Measurements from ENCODE around the gene TNK2. TPM values are rescaled to one million over a fixed set of nuclear protein-coding genes. Genes with fewer than 3 reads are reported as not detected.
"Not testable (repeated sequence)": the region's sequence is repeated elsewhere in the genome, so short reads cannot be mapped to it uniquely, and the experiment has no call there.

Gene TNK2
- total and polyA plus RNA-seq, 12 donors, result 3.4 to 161 (median 24.7) TPM

- intact Hi-C loops (cut with DNase I), result loop anchor here (2.0 to 5.0 kb wide), 2 partner anchors 52 to 58 kb away; no protein-coding TSS in a partner anchor
- TF ChIP-seq CTCF (IDR thresholded peaks at IDR 0.05) (peak; percentile 96 to 99 (median 98)), POLR2A (IDR thresholded peaks at IDR 0.05) (no peak)
- no peak overlapping the region for H3K4me3 ChIP-seq
- no peaks in the 10 kb centered on the region for H3K9me3 ChIP-seq (replicated peaks in 1 of 3)
- no peaks in the 10 kb centered on the region for H3K27me3 ChIP-seq
- peaks cover 0 to 9% of the 10 kb centered on the region in 2 donors for H3K4me1 ChIP-seq (replicated peaks in 1 of 2)
- peak; percentile 92 to 99 (median 98) for DNase-seq
- H3K27ac ChIP-seq, result peak overlapping the region in 4 of 5 donors; percentile 18 to 88 (median 59)
- WGBS, 4 donors, result 22 to 30% (median 26%) methylated on average over 14 of the region's 14 CpGs
- no peaks in the 10 kb centered on the region for H3K36me3 ChIP-seq (replicated peaks in 1 of 2)
Observed at GRCh38 chr3:195914648-195915473, 6.5 kb upstream of the TNK2 start.

DNA sequence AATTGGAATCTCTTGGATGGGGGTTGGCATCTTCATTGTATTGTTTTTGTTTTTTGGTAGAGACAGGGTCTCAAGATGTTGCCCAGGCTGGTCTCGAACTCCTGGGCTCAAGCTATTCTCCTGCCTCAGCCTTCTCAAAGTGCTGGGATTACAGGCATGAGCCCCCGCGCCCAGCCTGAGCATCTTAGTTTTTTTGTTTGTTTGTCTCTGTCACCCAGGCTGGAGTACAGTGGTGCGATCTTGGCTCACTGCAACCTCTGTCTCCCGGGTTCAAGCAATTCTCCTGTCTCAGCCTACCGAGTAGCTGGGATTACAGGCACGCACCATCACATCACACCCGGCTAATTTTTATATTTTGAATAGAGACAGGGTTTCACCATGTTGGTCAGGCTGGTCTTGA lies 5.8 kb upstream of the TNK2 start:
- not testable (repeated sequence) for H3K4me3 ChIP-seq; H3K4me1 ChIP-seq (replicated peaks in 1 of 2); H3K9me3 ChIP-seq (replicated peaks in 1 of 3); H3K27me3 ChIP-seq; H3K36me3 ChIP-seq (replicated peaks in 1 of 2)
- intact Hi-C loops (cut with DNase I), result loop anchor here in 1 of 2 donors (2.0 kb wide), 1 partner anchor 51 kb away; no protein-coding TSS in a partner anchor
- peak overlapping the region in 2 of 5 donors; percentile 83 to 88 for H3K27ac ChIP-seq
- WGBS, 4 donors, result 83 to 95% (median 91%) methylated on average over 8 of the region's 8 CpGs
- DNase-seq, result peak in 2 of 7 donors; percentile 20 to 48

- Histone ChIP-seq H3K4me3 (no peak overlapping the region), H3K27me3 (no peaks in the 10 kb centered on the region), H3K36me3 (replicated peaks in 1 of 2) (no peaks in the 10 kb centered on the region), H3K4me1 (replicated peaks in 1 of 2) (peaks cover 6 to 13% of the 10 kb centered on the region in 2 donors), H3K9me3 (replicated peaks in 1 of 3) (no peaks in the 10 kb centered on the region), H3K27ac (no peak overlapping the region)
- intact Hi-C loops (cut with DNase I), result no loop called here
- WGBS, 4 donors, result 88 to 95% (median 91%) methylated on average over 8 to 11 of the region's 11 CpGs
- TF ChIP-seq CTCF (IDR thresholded peaks at IDR 0.05) (no peak), POLR2A (IDR thresholded peaks at IDR 0.05) (no peak)
- DNase-seq, result peak in 1 of 7 donors; percentile 12
Observed at GRCh38 chr3:195913382-195913781, 5.0 kb upstream of the TNK2 start.

DNA sequence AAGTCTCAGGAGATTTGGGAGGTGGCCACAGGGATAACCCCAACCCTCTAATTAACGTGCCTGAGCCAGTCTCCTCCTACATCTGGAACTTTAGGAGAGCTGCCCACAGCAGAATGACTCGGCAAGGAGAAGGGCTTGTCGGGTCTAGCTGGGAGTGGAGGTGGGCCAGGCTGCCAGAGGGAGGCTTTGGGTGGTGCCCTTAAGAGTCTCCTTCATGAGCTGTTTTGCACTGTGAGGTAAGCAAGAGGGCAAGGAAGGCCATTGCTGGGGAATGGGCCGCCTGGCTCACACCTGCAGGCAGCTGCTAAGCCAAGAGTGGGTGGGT lies 3.6 kb upstream of the TNK2 start:
- Histone ChIP-seq H3K9me3 (replicated peaks in 1 of 3) (no peaks in the 10 kb centered on the region), H3K4me1 (replicated peaks in 1 of 2) (peaks cover 14 to 25% of the 10 kb centered on the region in 2 donors), H3K27me3 (no peaks in the 10 kb centered on the region), H3K36me3 (replicated peaks in 1 of 2) (no peaks in the 10 kb centered on the region), H3K27ac (no peak overlapping the region), H3K4me3 (no peak overlapping the region)
- TF ChIP-seq POLR2A (IDR thresholded peaks at IDR 0.05) (no peak), CTCF (IDR thresholded peaks at IDR 0.05) (no peak)
- WGBS, 4 donors, result 74 to 89% (median 81%) methylated on average over 3 to 4 of the region's 4 CpGs
- intact Hi-C loops (cut with DNase I), result no loop called here
- DNase-seq, result peak in 1 of 7 donors; percentile 13

All from adrenal gland (tissue), 12 donors.